DMS79 (cell line): Measurements from ENCODE around the gene TRIM45.
A peak's percentile ranks its signal among the peaks of the same experiment; 100 is the strongest.
"Not testable (repeated sequence)": the region's sequence is repeated elsewhere in the genome, so short reads cannot be mapped to it uniquely, and the experiment has no call there.

Source experiments
- DNase-seq: peaks from one replicate; lab custom pipeline; 2025; lab: John Stamatoyannopoulos, UW

The TRIM45 gene

DNA sequence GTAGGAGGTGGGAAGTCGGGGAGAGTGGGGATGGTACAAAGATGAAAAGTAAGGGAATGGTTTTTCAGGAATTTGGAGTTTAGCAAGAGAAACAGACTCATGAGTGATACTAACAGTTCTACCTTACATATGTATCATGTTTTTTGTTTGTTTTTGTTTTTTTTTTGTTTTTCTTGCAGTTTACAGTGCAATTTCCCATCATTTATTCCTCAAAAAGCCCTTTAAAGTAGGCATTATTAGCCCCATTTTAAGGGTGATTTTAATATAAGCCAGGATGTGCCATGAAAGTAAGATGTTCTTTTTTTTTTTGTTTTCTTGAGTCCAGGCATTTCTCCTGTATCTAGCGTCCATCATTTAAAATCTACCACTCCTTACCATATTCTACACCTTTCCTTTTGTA is 13.8 kb upstream of the TRIM45 start:
- no peak for DNase-seq

DNA sequence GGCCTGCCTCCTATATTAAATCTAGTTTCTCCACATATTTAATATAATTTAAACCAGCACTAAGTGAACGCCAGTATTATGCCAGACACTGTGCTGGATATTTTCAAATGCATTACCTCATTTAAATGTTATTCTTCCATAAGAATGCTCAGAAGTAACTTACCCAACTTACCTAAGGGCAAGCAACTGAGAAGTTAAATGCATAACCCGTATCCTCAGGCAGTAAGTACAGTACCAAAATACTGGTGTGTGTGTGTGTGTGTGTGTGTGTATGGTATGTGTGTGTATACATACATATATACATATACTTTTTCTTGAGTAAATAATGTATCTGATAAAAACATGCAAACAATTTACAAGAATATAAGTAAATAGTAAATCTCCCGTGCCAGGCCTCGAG is 9.0 kb upstream of the TRIM45 start:
- no peak for DNase-seq

DNA sequence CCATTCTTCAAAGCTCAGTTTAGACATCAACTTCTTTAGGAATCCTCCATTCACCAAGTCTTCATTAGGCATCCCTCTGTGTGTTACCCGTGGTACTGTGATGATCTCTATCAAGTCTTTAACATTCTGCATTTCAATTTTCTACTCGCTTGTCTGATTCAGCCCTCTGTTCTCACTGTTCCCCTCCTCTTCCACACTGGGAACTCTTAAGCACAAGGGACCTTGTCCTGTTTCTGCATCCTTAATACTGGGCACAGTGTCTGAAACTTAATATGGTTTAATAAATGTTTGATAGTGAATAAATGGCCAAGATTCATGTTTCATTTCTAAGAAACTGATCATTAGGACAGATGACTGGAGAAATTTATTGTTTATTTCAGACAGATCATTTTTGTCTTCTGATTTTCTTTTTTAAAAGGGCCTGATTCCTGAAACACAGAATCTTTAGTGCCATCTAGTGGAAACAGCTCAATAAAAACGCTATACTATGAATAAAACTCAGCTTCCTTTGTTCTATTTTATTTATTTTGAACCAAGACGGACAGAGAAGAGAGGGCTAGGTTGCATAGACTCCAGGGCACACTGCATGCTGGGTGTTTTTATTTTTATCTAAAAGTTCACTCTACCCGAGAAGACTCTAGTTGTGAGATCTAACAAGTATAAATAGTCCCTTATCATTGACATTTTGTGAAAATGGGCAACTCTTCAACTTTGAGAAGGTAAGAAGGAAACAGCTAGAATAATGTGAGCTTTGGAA is 7.0 kb upstream of the TRIM45 start:
- DNase-seq = peak; percentile 4

DNA sequence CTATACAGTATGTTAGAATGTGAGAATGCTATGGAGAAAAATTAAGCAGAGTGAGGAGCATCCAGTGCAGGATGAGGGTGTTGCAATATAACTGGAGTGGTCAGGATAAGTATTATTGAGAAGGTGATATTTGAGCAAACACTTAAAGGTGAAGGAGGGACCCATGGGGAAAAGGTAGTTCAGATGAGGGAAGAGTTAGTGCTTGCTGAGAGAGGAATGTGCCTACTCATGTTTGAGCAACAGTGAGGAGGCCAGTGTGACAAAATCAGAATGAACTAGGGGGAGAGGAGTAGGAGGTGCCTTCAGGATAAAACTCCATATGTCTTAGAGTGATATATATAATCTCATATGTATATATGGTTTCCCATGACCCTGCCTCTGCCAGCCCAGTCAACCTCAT is 6.2 kb upstream of the TRIM45 start:
- peak; percentile 54 for DNase-seq

DNA sequence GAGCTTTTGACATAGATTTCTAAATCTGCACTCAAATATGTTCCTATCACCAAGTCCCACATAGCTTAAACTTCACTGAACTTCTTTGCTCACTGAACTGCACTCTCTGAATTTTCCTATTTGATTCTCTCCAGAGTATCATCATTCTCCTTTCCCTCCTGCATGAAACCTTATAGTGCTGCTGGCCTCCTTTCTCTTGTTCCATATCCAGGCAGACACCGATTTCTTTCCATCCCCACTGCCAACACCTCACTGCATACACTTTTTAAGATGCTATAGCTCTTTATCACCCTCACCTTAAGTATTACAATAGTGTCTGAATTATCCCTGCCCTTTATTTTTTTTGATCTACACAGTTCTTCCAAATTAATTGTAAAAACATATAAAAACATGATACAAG is 3.1 kb upstream of the TRIM45 start:
- DNase-seq = no peak

DNA sequence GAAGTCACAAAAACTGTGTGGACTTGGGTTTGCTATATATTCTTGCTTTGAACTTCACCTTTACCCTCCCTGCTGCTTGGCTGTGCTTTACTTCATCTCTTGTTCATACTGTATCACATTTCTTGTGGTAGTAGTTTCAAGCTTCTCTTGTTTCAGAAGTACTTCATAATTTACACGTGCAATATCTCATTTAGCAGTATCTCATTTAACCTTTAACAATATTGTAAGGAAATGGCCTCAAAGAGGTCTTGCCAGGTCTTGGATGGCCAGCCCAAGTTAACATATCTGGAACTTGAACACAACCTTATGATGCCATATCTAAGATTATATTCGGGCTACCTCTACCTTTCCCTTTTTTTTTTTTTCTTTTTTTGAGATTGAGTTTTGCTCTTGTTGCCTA is 1.7 kb upstream of the TRIM45 start:
- DNase-seq = no peak

DNA sequence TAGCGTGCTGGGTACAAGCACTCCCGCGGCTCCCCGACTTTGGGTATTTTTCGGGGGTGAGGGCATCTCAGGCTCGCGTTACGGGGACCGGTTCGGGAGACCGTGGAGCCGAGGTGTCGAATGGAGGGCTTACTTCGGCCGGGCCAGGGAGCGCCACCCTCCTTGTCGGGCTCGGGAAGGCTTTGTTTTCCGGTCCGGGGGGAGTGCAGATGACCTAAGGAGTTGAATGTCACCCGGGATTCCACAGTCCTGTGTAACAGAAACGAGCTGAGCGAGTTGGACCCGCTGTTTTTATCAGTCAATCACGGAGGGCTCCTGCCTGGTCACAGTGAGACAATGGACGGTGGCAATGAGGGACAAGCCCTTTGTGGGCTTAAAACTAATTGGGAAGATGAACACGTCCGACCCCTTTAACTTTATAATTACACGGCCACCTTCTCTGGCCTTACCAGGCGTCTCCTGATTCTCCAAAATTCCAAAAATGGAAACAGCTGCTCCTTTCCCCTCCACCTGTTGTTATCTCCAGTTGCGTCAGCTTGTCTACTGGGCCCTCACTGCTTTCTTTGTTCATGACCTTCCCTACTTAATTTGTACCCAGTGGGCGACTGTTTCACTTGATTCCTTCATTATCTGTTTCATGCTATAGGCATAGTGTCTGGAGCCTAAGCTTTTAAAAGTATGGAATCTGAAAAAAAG is 929 bp upstream of the TRIM45 start:
- no peak for DNase-seq

DNA sequence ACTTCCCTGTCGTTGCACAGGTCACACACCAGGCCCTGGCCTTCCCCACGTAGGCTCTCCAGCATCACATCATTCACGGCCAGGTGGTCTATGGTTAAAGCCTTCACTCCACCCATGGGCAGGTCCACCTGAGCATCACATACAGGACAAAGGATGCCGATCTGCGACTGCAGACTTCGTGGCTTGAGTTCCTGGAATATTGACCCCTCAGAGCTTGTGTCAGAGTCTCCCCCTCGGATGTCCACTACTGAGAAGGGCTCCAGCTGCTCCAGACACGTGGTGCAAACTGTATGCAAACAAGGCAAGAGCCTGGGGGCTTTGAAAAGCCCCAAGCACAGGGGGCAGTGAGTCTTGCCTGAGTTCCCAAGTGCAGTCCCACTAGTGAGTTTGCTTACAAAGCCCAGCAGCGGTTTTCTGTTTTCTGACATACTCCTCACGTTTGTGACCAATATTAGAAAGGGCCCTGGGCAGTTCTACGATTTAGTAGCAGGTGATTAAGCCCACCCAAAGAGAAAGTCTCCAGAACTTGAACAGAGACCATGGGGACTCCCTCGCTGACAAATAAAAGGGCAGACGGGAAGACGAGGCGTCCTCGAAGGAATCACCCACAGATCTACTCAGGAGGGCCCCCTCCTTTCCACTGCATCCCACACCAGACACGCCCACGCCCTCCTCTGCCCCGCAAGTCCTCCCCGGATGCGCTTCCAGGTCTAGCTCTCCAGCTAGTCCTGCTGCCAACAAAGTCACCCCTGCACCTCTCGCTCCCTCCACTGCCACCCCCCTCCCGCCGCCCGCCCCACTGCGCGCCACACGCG is 568 bp downstream of the TRIM45 start:
- DNase-seq = no peak

DNA sequence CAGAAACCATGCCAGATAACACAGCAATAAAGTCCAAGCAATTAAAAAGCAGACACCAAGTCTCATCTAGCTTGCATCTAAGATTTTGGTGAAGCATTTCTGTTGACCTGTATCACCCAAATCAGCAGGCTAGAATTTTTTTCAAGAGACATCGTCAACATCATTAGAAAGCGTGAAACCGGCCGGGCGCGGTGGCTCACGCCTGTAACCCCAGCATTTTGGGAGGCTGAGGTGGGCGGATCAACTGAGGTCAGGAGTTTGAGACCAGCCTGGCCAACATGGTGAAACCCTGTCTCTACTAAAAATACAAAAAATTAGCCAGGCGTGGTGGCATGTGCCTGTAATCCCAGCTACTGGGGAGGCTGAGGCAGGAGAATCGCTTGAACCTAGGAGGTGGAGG is 2.4 kb downstream of the TRIM45 start:
- DNase-seq = not testable (repeated sequence)

DNA sequence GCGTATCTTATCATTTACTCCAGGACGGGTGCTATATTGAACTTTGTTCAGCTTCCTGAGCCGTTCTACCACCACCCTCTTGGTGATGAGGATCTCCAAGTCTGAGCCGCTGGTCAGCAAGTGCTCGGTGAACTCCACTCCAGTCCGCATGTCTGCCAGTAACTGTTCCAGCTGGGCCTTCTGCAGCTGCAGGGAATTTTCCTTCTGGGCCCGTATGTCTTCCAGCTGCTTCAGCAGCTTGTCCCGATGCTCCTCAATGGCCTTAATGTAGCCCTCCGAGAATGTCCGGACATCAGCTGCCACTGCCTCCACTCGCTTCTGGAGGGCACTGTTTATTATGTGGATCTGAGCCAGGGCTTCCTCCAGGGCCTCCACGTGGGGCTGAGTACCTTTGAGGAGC is 3.4 kb downstream of the TRIM45 start:
- no peak for DNase-seq

DNA sequence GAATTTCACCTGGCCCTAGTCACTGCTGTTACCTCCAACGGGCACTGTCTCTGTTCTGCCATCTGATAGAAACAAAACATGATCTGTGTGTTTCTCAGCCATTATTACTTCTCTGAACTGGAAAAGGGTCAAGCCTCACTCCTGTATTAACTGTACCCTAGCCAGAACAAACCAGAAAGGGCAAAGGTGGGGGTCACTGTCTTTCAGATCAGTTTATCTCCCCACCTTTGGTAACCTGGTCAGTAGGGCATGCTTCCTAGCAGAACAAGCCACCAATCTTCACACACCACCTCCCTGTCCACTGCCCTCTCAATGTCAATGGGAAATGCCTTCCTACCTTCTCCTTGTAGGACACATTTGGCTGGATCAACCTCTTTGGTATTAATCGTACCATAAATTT is 3.9 kb downstream of the TRIM45 start:
- no peak for DNase-seq

DNA sequence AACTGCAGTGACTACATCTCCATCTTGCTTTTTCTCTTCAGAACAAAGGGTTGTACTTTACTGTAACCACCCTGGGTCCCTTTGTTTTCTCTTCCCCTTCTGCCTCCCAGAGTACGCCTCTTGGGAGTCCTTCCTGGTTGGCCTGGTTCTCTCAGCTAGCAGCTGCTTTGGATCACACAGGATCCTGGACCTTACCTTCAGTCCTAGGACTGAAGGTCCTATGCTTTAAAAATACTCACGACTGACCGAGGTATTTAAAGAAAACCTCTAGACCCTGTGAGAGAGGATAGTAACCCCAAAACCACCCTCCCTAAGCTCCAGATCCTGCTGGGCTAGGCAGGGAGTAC is 4.8 kb downstream of the TRIM45 start:
- DNase-seq = no peak

DNA sequence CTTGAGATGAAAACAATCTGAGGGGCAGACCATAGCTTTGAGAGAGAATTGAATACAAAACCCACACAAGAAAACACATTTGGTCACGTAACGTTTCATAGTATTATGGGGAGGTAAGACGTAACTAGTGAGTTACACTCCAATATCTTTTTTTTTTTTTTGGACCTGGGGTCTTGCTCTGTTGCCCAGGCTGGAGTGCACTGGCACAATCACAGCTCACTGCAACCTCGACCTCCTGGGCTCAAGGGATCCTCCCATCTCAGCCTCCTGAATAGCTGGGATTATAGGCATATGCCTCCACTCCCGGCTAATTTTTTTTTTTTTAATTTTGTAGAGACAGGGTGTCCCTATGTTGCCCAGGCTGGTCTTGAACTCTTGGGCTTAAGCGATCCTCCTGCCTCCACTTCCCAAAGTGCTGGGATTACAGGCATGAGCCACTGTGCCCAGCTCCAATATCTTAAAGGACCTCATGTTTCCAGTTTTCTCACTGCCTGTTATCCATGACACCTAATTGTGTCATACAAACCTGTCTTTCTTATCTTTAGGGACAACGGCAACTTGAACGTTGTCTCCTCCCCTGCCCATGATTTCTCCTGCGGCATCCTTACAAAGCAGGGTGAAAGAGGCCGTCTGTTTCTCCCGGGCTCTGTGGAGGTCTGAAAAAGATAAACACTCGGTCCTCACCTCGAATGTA is 5.3 kb downstream of the TRIM45 start:
- DNase-seq = no peak

DNA sequence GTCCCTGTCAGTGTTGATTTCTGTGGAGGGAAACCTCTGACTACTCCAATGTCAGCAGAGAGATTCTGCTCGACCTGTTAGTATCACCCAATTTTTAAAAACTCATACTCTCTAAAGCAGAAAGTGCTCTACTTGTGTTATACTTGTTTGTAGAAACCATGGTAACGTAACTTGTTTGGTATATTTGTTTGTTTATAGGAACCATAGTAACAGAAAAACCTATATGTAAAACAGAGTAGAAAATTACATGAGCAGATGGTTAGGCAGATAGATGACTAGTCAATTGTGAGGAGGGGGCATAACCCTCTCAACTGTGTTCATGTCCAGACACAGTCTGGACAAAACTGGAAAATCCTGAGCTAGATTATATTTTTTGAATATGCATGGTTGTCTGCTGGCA is 6.7 kb downstream of the TRIM45 start:
- DNase-seq = no peak

DNA sequence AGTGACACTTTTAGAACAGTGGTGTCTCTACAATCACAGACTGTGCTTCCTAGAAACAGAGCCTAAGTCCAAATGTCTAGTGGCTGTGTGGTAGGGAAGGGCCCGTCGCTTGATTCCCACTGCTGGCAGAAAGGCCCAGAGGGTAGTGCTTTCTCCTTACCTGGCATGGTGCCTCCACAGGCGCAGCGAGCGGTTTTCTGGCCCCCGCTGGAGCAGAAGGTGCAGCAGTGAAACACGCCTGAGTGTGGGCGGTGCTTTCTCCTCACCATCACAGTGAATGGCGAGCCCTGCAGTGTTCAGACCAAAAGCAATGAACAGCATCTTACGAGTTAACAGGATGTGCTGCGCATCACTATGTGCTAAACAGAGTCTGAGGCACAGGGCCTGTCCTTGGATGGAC is 8.3 kb downstream of the TRIM45 start:
- DNase-seq = no peak

DNA sequence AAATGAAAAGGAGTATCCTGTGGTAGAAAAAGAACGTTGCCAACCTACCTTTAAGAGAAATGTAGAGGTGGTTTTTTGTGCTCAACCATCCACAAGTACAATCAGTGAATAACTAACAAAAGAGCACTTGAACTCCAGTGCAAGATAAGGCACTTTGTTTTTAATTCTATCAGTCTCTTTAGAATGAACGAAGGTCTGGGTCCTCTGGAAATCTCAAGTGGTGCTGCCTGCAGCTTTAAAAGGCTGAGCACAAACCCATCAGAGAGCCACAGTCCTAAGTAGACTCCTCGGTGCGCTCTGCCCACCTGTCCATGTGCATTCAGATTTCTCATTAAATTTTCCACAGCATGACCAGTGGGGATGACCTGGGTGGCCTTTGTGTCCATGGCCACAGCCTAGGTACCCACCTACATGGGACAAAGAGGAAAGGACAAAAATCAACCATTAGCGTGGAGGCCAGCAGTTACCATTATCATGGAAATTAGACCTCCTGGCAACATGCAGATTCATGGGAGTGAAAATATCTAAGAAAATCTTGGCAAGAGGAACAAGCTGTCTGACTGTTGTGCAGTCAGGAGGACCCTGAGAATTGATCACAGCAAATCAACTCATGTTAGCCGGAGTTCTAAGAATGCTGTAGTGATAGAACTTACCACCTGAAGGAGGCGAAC is 9.4 kb downstream of the TRIM45 start:
- peak; percentile 63 for DNase-seq

DNA sequence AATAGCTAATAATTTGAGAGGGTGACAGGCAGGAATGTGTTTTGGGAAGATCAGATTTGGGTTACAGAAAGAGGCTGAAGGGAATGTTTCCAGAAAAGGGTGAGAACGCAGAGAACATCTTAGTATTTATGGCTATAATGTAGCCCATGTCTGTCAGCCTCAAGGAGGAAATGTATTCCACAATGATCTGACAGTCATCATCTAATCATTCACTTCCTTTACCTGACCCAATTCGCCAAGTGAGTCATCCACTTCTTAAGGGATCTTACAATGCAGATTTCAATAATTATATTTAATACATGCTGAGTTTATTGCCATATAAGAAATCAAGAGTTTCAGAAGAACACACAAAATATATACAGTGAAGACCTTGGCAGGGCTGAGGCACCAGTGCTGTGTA is 10.8 kb downstream of the TRIM45 start:
- DNase-seq = no peak

DNA sequence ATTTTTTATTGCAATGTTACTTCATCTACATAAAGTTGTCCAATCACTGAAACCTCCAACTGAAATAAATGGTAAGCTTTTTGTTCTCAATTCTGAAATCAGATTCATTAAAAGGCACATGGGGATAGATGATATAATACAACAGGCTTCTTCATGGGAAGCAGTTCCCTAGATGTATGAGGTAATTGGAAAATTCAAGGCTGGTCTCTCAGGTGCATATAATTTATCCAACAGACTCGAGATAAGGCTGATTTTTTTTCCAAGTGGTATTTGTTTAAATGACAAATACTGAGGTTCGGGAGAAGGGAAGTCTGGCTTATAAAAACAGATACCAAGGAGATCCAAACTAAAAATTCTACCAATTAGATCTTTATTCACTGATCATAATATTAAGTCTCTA is 14.2 kb downstream of the TRIM45 start:
- DNase-seq = no peak

DNA sequence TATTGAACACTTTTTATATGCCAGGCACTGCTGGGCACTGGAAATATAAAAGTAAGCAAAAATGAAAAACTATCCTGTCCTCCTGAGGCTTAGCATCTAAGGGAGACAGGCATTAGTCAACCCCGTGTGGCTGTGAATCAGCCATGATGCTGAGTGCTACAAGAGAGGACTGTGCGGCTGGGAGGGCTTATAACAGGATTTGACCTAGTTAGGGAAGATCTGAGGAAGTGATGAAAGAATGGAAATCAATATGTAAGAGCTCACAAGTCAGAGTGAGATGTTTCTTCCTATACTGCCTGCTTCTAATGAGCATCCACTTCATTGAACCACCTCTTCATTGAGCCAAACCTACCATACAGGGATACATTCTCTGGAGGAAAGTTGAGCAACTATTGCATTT is 15.1 kb downstream of the TRIM45 start:
- no peak for DNase-seq

DNA sequence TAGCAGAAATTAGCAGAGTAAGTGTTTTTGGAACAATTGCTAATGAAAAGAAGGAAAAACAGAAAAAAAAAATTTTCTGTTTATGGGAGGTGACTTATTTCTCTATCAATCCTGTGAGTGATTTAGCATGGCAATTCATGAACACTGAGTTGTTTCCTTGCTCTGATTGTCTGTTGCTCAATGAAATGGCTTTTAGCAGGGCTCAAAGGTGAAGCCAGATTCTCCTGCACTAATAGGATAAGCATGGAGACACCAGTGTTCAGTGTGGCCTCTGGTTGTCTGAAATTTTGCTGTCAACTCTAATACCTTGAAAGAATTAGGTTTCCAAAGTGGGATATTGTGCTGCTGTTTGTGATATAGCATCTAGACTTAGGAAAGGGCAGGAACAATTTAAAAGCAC is 15.8 kb downstream of the TRIM45 start:
- DNase-seq = no peak

DNA sequence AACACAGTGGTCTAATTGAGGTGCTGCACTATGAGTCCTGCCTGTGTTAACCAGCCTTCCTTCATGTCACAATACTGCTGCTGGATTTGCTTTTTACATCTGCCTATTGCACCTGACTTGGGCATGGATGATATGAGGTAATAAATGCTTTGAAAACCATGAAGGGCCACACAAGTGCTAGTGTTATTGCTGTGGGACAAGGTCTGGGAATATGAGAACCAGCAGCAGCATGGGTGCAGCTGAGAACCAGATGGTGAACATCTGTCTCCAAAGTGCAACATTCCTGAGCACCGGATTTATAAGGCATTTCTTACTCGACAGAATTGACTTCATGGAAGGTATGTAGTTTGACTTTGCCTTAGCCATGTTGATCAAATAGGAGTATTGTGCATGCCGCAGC is 16.6 kb downstream of the TRIM45 start:
- DNase-seq = no peak

DNA sequence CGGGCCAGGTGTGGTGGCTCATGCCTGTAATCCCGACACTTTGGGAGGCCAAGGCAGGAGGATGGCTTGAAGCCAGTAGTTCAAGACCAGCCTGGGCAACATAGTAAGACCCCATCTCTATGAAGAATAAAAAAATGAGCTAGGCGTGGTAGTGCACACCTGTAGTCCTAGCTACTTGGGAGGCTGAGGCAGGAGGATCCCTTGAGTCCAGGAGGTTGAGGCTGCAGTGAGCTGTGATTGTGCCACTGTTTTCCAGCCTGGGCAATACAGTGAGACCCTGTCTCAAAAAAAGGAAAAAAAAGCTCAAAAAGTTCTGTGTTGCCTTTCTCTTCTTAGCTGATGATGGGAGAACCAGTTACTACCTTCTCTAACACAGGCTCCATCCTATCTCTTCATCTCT is 19.7 kb downstream of the TRIM45 start:
- not testable (repeated sequence) for DNase-seq
